ENCODE data around the gene MYLK4.

MYLK4 gene

GRCh38 chr6:2743280-2744208 lies 7.2 kb downstream of the MYLK4 start:
- TF ChIP-seq GATA1 (IDR thresholded peaks at IDR 0.05; ENCODE audit: low read depth, low read length) (no peak), POLR2A (IDR thresholded peaks at IDR 0.05; ENCODE audit: low read length) (no peak)
- DNase-seq: no peak

- no peak for DNase-seq
- TF ChIP-seq GATA1 (IDR thresholded peaks at IDR 0.05; ENCODE audit: low read depth, low read length): no peak
- TF ChIP-seq POLR2A (IDR thresholded peaks at IDR 0.05; ENCODE audit: low read length): no peak
Observed at GRCh38 chr6:2741756-2742155, 9.0 kb downstream of the MYLK4 start.

- no peak for TF ChIP-seq GATA1 (IDR thresholded peaks at IDR 0.05; ENCODE audit: low read depth, low read length)
- TF ChIP-seq POLR2A (IDR thresholded peaks at IDR 0.05; ENCODE audit: low read length): no peak
Observed at GRCh38 chr6:2740581-2740980, 10.1 kb downstream of the MYLK4 start.

GRCh38 chr6:2739335-2739734 lies 11.4 kb downstream of the MYLK4 start:
- no peak for TF ChIP-seq POLR2A (IDR thresholded peaks at IDR 0.05; ENCODE audit: low read length)
- no peak for TF ChIP-seq GATA1 (IDR thresholded peaks at IDR 0.05; ENCODE audit: low read depth, low read length)

More at GRCh38 chr6:2740581-2740980, 10.1 kb downstream of the MYLK4 start:
- DNase-seq: no peak

GRCh38 chr6:2738373-2738979 lies 12.2 kb downstream of the MYLK4 start:
- peak; percentile 70 to 73 for DNase-seq

More at GRCh38 chr6:2739335-2739734, 11.4 kb downstream of the MYLK4 start:
- peak; percentile 9 to 47 for DNase-seq

GRCh38 chr6:2737885-2738284 lies 12.8 kb downstream of the MYLK4 start:
- DNase-seq: no peak
- TF ChIP-seq GATA1 (IDR thresholded peaks at IDR 0.05; ENCODE audit: low read depth, low read length) (no peak), POLR2A (IDR thresholded peaks at IDR 0.05; ENCODE audit: low read length) (no peak)

More at GRCh38 chr6:2738373-2738979, 12.2 kb downstream of the MYLK4 start:
- no peak for TF ChIP-seq POLR2A (IDR thresholded peaks at IDR 0.05; ENCODE audit: low read length)
- no peak for TF ChIP-seq GATA1 (IDR thresholded peaks at IDR 0.05; ENCODE audit: low read depth, low read length)

- no peak for TF ChIP-seq GATA1 (IDR thresholded peaks at IDR 0.05; ENCODE audit: low read depth, low read length)
- no peak for TF ChIP-seq POLR2A (IDR thresholded peaks at IDR 0.05; ENCODE audit: low read length)
- peak in 1 of 2 experiments; percentile 29 for DNase-seq
Observed at GRCh38 chr6:2734488-2735166, 16.1 kb downstream of the MYLK4 start.

GRCh38 chr6:2733736-2734480 lies 16.8 kb downstream of the MYLK4 start:
- DNase-seq: peak; percentile 17 to 22
- TF ChIP-seq POLR2A (IDR thresholded peaks at IDR 0.05; ENCODE audit: low read length): no peak
- no peak for TF ChIP-seq GATA1 (IDR thresholded peaks at IDR 0.05; ENCODE audit: low read depth, low read length)

GRCh38 chr6:2733324-2733723 lies 17.4 kb downstream of the MYLK4 start:
- DNase-seq: peak; percentile 54 to 68
- TF ChIP-seq GATA1 (IDR thresholded peaks at IDR 0.05; ENCODE audit: low read depth, low read length) (no peak), POLR2A (IDR thresholded peaks at IDR 0.05; ENCODE audit: low read length) (peak; percentile 25)

GRCh38 chr6:2732503-2733089 lies 18.1 kb downstream of the MYLK4 start:
- TF ChIP-seq GATA1 (IDR thresholded peaks at IDR 0.05; ENCODE audit: low read depth, low read length) (no peak), POLR2A (IDR thresholded peaks at IDR 0.05; ENCODE audit: low read length) (no peak)
- no peak for DNase-seq

- DNase-seq: no peak
Observed at GRCh38 chr6:2731281-2731909, 19.3 kb downstream of the MYLK4 start.

GRCh38 chr6:2730353-2731107 lies 20.2 kb downstream of the MYLK4 start:
- DNase-seq: no peak
- TF ChIP-seq POLR2A (IDR thresholded peaks at IDR 0.05; ENCODE audit: low read length): no peak
- TF ChIP-seq GATA1 (IDR thresholded peaks at IDR 0.05; ENCODE audit: low read depth, low read length): no peak

More at GRCh38 chr6:2731281-2731909, 19.3 kb downstream of the MYLK4 start:
- no peak for TF ChIP-seq GATA1 (IDR thresholded peaks at IDR 0.05; ENCODE audit: low read depth, low read length)
- TF ChIP-seq POLR2A (IDR thresholded peaks at IDR 0.05; ENCODE audit: low read length): no peak
